HepG2 (cell line): ENCODE measurements around the gene CAMSAP2. TPM values are rescaled to one million over a fixed set of nuclear protein-coding genes. Genes with fewer than 3 reads are reported as not detected.
A peak's percentile ranks its signal among the peaks of the same experiment; 100 is the strongest.

Experiments
- ARHGAP35 ChIP-seq: sonication (generic); formaldehyde crosslinking; IDR thresholded peaks from 2 replicates; pipeline ENCODE4 v1.9.0; 2022; ENCODE audit warnings: mild to moderate bottlenecking, inconsistent platforms, moderate library complexity, missing genetic modification reagents, borderline replicate concordance
- ATF4 ChIP-seq, 2 experiments: fragments of 450-650 bp in 1 of 2; sonication (generic) in 1 of 2; formaldehyde crosslinking; IDR thresholded peaks; 2 replicates each; pipeline versions ENCODE4 v1.5.0 to v1.8.0; 2020 to 2022; ENCODE audit warnings: mild to moderate bottlenecking in 1 of 2, missing genetic modification reagents in 1 of 2
- IKZF4 ChIP-seq: sonication (generic); formaldehyde crosslinking; IDR thresholded peaks from 2 replicates; pipeline ENCODE4 v1.5.1; 2020; ENCODE audit warnings: borderline replicate concordance, mild to moderate bottlenecking, low read depth, missing genetic modification reagents; ENCODE audit errors: not compliant biosample characterization
- KAT8 ChIP-seq: IDR thresholded peaks from 2 replicates; pipeline ENCODE4 v1.6.1; 2016; ENCODE audit warnings: missing genetic modification reagents, missing compliant biosample characterization
- MNT ChIP-seq: fragments of 450-650 bp; IDR thresholded peaks from 2 replicates; pipeline ENCODE4 v1.6.1; 2016
- MTF2 ChIP-seq: sonication (generic); formaldehyde crosslinking; IDR thresholded peaks from 2 replicates; pipeline ENCODE4 v1.5.0; 2020; ENCODE audit warnings: missing genetic modification reagents, borderline replicate concordance
- PAF1 ChIP-seq: IDR thresholded peaks from 2 replicates; pipeline ENCODE4 v1.6.1; 2016; ENCODE audit warnings: missing genetic modification reagents, missing compliant biosample characterization
- PHF21A ChIP-seq: sonication (generic); formaldehyde crosslinking; IDR thresholded peaks from 2 replicates; pipeline ENCODE4 v1.5.0; 2020; ENCODE audit warnings: mild to moderate bottlenecking, missing genetic modification reagents
- RXRA ChIP-seq: sonication (generic); formaldehyde crosslinking; IDR thresholded peaks from 2 replicates; pipeline ENCODE4 v1.5.1; 2020; ENCODE audit warnings: missing genetic modification reagents
- TEAD2 ChIP-seq: sonication (generic); formaldehyde crosslinking; IDR thresholded peaks from 2 replicates; pipeline ENCODE4 v1.9.0; 2021; ENCODE audit warnings: missing genetic modification reagents
- TEAD3 ChIP-seq: optimal IDR thresholded peaks from 2 replicates; pipeline ENCODE3; 2016; ENCODE audit warnings: borderline replicate concordance
- ZC3H13 ChIP-seq: sonication (generic); formaldehyde crosslinking; IDR thresholded peaks from 2 replicates; pipeline ENCODE4 v1.8.1; 2023; ENCODE audit warnings: mild to moderate bottlenecking, missing genetic modification reagents, moderate library complexity
- ZMYM2 ChIP-seq: sonication (generic); formaldehyde crosslinking; IDR thresholded peaks from 2 replicates; pipeline ENCODE4 v1.8.0; 2022; ENCODE audit warnings: mild to moderate bottlenecking, missing genetic modification reagents
- ZNF503 ChIP-seq: sonication (generic); formaldehyde crosslinking; IDR thresholded peaks from 2 replicates; pipeline ENCODE4 v1.4.0; 2020; ENCODE audit warnings: missing genetic modification reagents
- ZNF546 ChIP-seq: sonication (generic); formaldehyde crosslinking; conservative IDR thresholded peaks from 2 replicates; pipeline ENCODE4 v1.8.1; 2023; ENCODE audit warnings: mild to moderate bottlenecking, missing genetic modification reagents
- ZNF564 ChIP-seq: sonication (generic); formaldehyde crosslinking; IDR thresholded peaks from 2 replicates; pipeline ENCODE4 v1.8.1; 2023; ENCODE audit warnings: mild to moderate bottlenecking, missing genetic modification reagents
- ZNF605 ChIP-seq: sonication (generic); formaldehyde crosslinking; IDR thresholded peaks from 2 replicates; pipeline ENCODE4 v1.8.0; 2022; ENCODE audit warnings: mild to moderate bottlenecking, missing genetic modification reagents
- ZNF607 ChIP-seq: sonication (generic); formaldehyde crosslinking; IDR thresholded peaks from 2 replicates; pipeline ENCODE4 v1.5.1; 2020; ENCODE audit warnings: missing genetic modification reagents, mild to moderate bottlenecking, borderline replicate concordance
- ZNF674 ChIP-seq: sonication (generic); formaldehyde crosslinking; IDR thresholded peaks from 2 replicates; pipeline ENCODE4 v1.5.0; 2020; ENCODE audit warnings: low read depth, mild to moderate bottlenecking, missing genetic modification reagents
- ZNF746 ChIP-seq: sonication (generic); formaldehyde crosslinking; IDR thresholded peaks from 2 replicates; pipeline ENCODE4 v1.8.0; 2022; ENCODE audit warnings: mild to moderate bottlenecking, missing genetic modification reagents
- ZNF775 ChIP-seq: sonication (generic); formaldehyde crosslinking; IDR thresholded peaks from 2 replicates; pipeline ENCODE4 v1.4.0; 2020; ENCODE audit warnings: missing genetic modification reagents, mild to moderate bottlenecking, moderate library complexity, borderline replicate concordance
- ZNF777 ChIP-seq: sonication (generic); formaldehyde crosslinking; IDR thresholded peaks from 2 replicates; pipeline ENCODE4 v1.4.0; 2020; ENCODE audit warnings: missing genetic modification reagents
- polyA plus RNA-seq, 8 experiments: library from polyadenylated mRNA; depleted of rRNA in 3 of 8; stranded (reverse) in 7 of 8; unstranded in 1 of 8; fragments of >200 nt; fragmentation: Illumina TruSeq in 4 of 8; extraction: Trizol in 4 of 8; gene quantifications; 2 replicates each; pipeline versions ENCODE4 v1.2.1 to v1.2.3, GENCODE V29; 2011 to 2016; ENCODE audit warnings: low read depth in 4 of 8, missing spikeins in 1 of 8, mixed read lengths in 1 of 8; ENCODE audit not compliant: insufficient read depth in 1 of 8
- total RNA-seq, 5 experiments: library from RNA; depleted of rRNA; stranded (reverse); fragments of >200 nt; fragmentation: Illumina TruSeq; extraction: Trizol; gene quantifications; 2 replicates each; pipeline ENCODE4 v1.2.3, GENCODE V29; 2016; ENCODE audit warnings: low read depth in 1 of 5

CAMSAP2 gene
- total and polyA plus RNA-seq, 2 of the 13 experiments (the other 11 are each of a cell fraction or from before 2014, with no cell fraction given), result 3.4 to 8.2 TPM

GRCh38 chr1:200738949-200739651 is 407 bp downstream of the CAMSAP2 start (continued):
- TF ChIP-seq ARHGAP35, result no peak; the same call in 1 of the 2 replicates
- no peak for TF ChIP-seq TEAD2
- peak; percentile 6 for TF ChIP-seq TEAD3 (CRISPR knock-in tag)
- TF ChIP-seq MNT, result no peak
- peak; percentile 49; the same call in 1 of the 2 replicates for TF ChIP-seq RXRA (CRISPR knock-in tag)
- peak; percentile 84 for TF ChIP-seq PHF21A (CRISPR knock-in tag)
- TF ChIP-seq ZNF777 (CRISPR knock-in tag), result peak; percentile 86
- TF ChIP-seq ZNF503 (CRISPR knock-in tag), result no peak
- TF ChIP-seq ZNF564 (CRISPR knock-in tag), result no peak
- TF ChIP-seq ZNF775, result no peak
- peak; percentile 55; the same call in 1 of the 2 replicates for TF ChIP-seq KAT8 (CRISPR knock-in tag)
- TF ChIP-seq ZNF607 (CRISPR knock-in tag), result 0 out of 2 replicates have a peak, but pooled peaks have one; percentile 21
- TF ChIP-seq ZNF746 (CRISPR knock-in tag), result 0 out of 2 replicates have a peak, but pooled peaks have one; percentile 29
- no peak for TF ChIP-seq ATF4 (CRISPR knock-in tag; IDR thresholded peaks at IDR 0.05)
- no peak for TF ChIP-seq ZNF674 (CRISPR knock-in tag)
- TF ChIP-seq ZC3H13, result peak; percentile 72
- no peak for TF ChIP-seq MTF2
- TF ChIP-seq ZNF546 (CRISPR knock-in tag), result no peak
- TF ChIP-seq PAF1 (CRISPR knock-in tag), result no peak
- peak; percentile 15 for TF ChIP-seq IKZF4 (CRISPR knock-in tag)
- TF ChIP-seq ZNF605 (CRISPR knock-in tag), result peak; percentile 65; the same call in 1 of the 2 replicates
- peak; percentile 22; the same call in 1 of the 2 replicates for TF ChIP-seq ZMYM2 (CRISPR knock-in tag)
